SK-N-SH treated with all-trans-retinoic acid at 6 μM for 48 hours (cell line): ENCODE results near the gene GREB1L.

Experiments used
- ATAC-seq: fragments of 200-7000 bp; cut with Tn5 transposase; 3 replicates; pipeline ENCODE4 v1.9.1; 2020; ENCODE audit warnings: mild to moderate bottlenecking, moderate library complexity
- ARNTL ChIP-seq: fragments of 450-650 bp; formaldehyde crosslinking; IDR thresholded peaks from 2 replicates; pipeline ENCODE4 v1.5.0; 2020; ENCODE audit warnings: low read depth, mild to moderate bottlenecking, moderate library complexity, borderline replicate concordance
- BACH2 ChIP-seq: fragments of 250-450 bp; sonication (Bioruptor Pico); IDR thresholded peaks from 2 replicates; pipeline ENCODE4 v1.9.0; 2021; ENCODE audit warnings: mild to moderate bottlenecking, borderline replicate concordance
- CREB5 ChIP-seq: fragments of 250-450 bp; sonication (Bioruptor Pico); IDR thresholded peaks from 2 replicates; pipeline ENCODE4 v1.5.1; 2020; ENCODE audit warnings: low read depth, mild to moderate bottlenecking, moderate library complexity
- CSDC2 ChIP-seq: fragments of 250-450 bp; sonication (Bioruptor Pico); IDR thresholded peaks from 2 replicates; pipeline ENCODE4 v1.5.0; 2020; ENCODE audit warnings: mild to moderate bottlenecking, moderate library complexity
- GLIS3 ChIP-seq: fragments of 250-450 bp; sonication (Bioruptor Pico); IDR thresholded peaks from 2 replicates; pipeline ENCODE4 v1.5.0; 2020; ENCODE audit warnings: mild to moderate bottlenecking, moderate library complexity
- ISL1 ChIP-seq: fragments of 250-450 bp; sonication (Bioruptor Pico); IDR thresholded peaks from 2 replicates; pipeline ENCODE4 v2.1.2; 2022; ENCODE audit warnings: mild to moderate bottlenecking, moderate library complexity
- OSR1 ChIP-seq: fragments of 250-450 bp; sonication (Bioruptor Pico); IDR thresholded peaks from 2 replicates; pipeline ENCODE4 v1.8.0; 2022; ENCODE audit warnings: moderate library complexity, mild to moderate bottlenecking, inconsistent platforms
- PATZ1 ChIP-seq: fragments of 250-450 bp; sonication (Bioruptor Pico); IDR thresholded peaks from 2 replicates; pipeline ENCODE4 v1.8.0; 2020; ENCODE audit warnings: mild to moderate bottlenecking, moderate library complexity, borderline replicate concordance
- PPARA ChIP-seq: fragments of 250-450 bp; sonication (Bioruptor Pico); IDR thresholded peaks from 2 replicates; pipeline ENCODE4 v1.5.0; 2020; ENCODE audit warnings: mild to moderate bottlenecking, borderline replicate concordance
- RARB ChIP-seq: fragments of 250-450 bp; sonication (Bioruptor Pico); IDR thresholded peaks from 2 replicates; pipeline ENCODE4 v1.8.0; 2021; ENCODE audit warnings: mild to moderate bottlenecking, moderate library complexity
- SNAI2 ChIP-seq: fragments of 250-450 bp; sonication (Bioruptor Pico); IDR thresholded peaks from 2 replicates; pipeline ENCODE4 v1.5.0; 2020; ENCODE audit warnings: mild to moderate bottlenecking, moderate library complexity
- TCF4 ChIP-seq: fragments of 250-450 bp; sonication (Bioruptor Pico); IDR thresholded peaks from 2 replicates; pipeline ENCODE4 v1.8.0; 2021; ENCODE audit warnings: mild to moderate bottlenecking, moderate library complexity, borderline replicate concordance
- TOX ChIP-seq: fragments of 250-450 bp; sonication (Bioruptor Pico); IDR thresholded peaks from 2 replicates; pipeline ENCODE4 v1.8.0; 2021; ENCODE audit warnings: mild to moderate bottlenecking, moderate library complexity, borderline replicate concordance
- TSHZ2 ChIP-seq: fragments of 250-450 bp; sonication (Bioruptor Pico); IDR thresholded peaks from 2 replicates; pipeline ENCODE4 v1.5.0; 2020; ENCODE audit warnings: mild to moderate bottlenecking, moderate library complexity
- ZFP3 ChIP-seq: fragments of 250-450 bp; sonication (Bioruptor Pico); IDR thresholded peaks from 2 replicates; pipeline ENCODE4 v1.5.0; 2020; ENCODE audit warnings: mild to moderate bottlenecking, moderate library complexity
- ZFP30 ChIP-seq: fragments of 450-650 bp; formaldehyde crosslinking; IDR thresholded peaks from 2 replicates; pipeline ENCODE4 v1.5.0; 2022; ENCODE audit warnings: mild to moderate bottlenecking, moderate library complexity
- ZNF565 ChIP-seq: fragments of 450-650 bp; formaldehyde crosslinking; conservative IDR thresholded peaks from 2 replicates; pipeline ENCODE4 v1.5.0; 2020; ENCODE audit warnings: low read depth, mild to moderate bottlenecking, moderate library complexity
- ZNF70 ChIP-seq: fragments of 450-650 bp; formaldehyde crosslinking; IDR thresholded peaks from 2 replicates; pipeline ENCODE4 v1.5.0; 2020; ENCODE audit warnings: mild to moderate bottlenecking, moderate library complexity
- TF ChIP-seq, protein P1 (sequence below): fragments of 250-450 bp; sonication (Bioruptor Pico); IDR thresholded peaks from 2 replicates; pipeline ENCODE4 v1.5.1; 2021; ENCODE audit warnings: mild to moderate bottlenecking, moderate library complexity

The GREB1L gene

DNA sequence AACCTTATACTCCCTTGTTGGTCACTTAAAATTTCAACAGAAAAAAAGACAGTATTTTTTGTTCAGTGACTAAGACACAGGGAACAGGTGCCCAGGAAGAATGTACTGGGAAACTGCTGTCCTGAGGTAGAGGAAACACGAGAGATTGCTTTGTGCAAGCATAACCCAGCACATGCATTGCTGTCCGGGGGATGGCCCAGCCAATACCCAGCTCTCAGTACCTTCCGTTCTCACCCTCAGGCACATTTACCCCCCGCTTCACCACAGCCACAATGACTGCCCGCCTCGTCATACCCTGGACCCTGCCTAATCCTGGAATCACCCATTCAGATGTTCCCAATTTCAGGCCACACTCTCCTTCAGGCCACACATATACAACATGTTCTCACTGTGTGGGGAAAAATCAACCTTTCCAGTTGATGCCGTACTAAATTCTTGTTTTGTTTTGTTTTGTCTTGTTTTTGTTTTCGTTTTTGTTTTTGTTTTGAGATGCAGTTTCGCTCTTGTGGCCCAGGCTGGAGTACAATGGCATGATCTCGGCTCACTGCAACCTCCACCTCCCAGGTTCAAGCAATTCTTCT is 217.8 kb downstream of the GREB1L start (continued):
- TF ChIP-seq PATZ1 (CRISPR knock-in tag) (no peak), CREB5 (no peak), GLIS3 (CRISPR knock-in tag) (no peak), TOX (CRISPR knock-in tag) (no peak), ZFP30 (CRISPR knock-in tag) (no peak), ARNTL (no peak), RARB (no peak)
- TF ChIP-seq, protein P1, sequence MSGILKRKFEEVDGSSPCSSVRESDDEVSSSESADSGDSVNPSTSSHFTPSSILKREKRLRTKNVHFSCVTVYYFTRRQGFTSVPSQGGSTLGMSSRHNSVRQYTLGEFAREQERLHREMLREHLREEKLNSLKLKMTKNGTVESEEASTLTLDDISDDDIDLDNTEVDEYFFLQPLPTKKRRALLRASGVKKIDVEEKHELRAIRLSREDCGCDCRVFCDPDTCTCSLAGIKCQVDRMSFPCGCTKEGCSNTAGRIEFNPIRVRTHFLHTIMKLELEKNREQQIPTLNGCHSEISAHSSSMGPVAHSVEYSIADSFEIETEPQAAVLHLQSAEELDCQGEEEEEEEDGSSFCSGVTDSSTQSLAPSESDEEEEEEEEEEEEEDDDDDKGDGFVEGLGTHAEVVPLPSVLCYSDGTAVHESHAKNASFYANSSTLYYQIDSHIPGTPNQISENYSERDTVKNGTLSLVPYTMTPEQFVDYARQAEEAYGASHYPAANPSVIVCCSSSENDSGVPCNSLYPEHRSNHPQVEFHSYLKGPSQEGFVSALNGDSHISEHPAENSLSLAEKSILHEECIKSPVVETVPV, result no peak

DNA sequence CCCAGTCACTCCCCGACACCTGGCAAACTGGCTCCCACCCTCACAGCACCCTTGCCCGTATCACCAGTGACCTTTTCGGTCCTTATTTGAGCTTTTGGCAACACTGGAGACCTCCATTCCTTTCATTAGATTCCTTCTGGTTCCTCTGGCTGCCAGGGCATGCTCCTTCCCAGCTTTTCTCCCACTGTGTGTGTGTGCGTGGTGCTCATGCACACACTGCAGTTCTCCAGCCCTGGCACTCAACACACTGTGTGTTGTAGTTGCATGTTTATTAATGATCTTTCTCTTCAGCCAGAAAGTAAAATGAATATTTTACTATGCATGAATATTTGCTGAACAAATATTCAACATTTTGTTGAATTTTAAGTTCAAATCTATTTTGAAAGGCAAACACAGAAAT is 219.4 kb downstream of the GREB1L start:
- TF ChIP-seq PPARA (CRISPR knock-in tag) (no peak), CSDC2 (CRISPR knock-in tag) (no peak), GLIS3 (CRISPR knock-in tag) (no peak), SNAI2 (no peak), ARNTL (no peak), ZNF565 (CRISPR knock-in tag) (no peak), TCF4 (CRISPR knock-in tag) (no peak)
- ATAC-seq, result no peak

DNA sequence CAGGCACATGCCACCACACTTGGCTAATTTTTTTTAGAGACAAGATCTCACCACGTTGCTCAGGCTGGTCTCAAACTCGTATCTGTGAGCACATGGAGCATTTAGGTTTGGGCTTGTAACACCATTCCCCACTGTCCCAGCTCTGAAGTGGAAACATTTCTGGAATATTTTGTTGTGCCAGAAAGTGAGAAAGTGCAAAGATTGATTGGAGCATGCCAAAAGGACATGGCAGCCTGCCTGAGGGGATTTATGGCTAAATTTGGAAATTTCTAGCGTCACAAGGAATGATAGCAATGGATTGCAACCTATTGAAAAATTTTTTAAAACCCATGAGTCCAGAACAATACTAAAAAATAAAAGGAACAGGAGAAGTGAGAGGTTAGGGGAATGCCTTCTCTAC is 221.7 kb downstream of the GREB1L start:
- no peak for ATAC-seq
- TF ChIP-seq PPARA (CRISPR knock-in tag) (no peak), ISL1 (CRISPR knock-in tag) (no peak), ZNF70 (CRISPR knock-in tag) (no peak), ZNF565 (CRISPR knock-in tag) (no peak), OSR1 (no peak), GLIS3 (CRISPR knock-in tag) (no peak), TOX (CRISPR knock-in tag) (no peak), ARNTL (no peak), SNAI2 (no peak), CSDC2 (CRISPR knock-in tag) (no peak), TCF4 (CRISPR knock-in tag) (no peak), ZFP30 (CRISPR knock-in tag) (no peak), CREB5 (no peak), BACH2 (CRISPR knock-in tag) (no peak), RARB (no peak)

DNA sequence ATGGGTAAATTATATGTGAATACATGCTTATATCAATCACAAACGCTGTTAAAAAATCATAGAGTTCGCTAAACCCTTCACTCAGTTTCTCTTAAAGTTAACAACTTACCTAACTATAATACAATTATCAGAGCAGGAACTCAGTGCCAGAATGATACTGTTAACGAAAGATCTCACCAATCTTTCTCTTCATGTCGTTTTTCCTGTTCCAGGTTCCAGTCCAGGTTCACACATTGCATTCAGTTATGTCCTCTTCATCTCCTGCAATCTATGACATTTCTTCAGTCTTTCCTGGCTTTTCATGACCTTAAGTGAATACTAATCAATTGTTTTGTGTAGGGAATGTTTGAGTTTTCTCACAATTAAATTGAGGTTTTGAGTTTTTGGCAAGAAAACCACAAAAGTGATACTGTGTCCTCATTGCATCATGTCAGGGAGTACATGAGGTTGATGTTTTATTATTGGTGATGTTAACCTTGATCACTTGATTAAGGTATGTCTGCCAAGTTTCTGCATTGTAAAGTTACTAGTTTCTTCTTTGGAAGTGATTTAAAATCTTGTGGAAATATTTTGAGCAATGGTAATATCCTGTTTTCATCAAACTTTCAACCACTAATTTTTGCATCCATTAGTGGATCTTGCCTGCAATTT is 226.6 kb downstream of the GREB1L start:
- ATAC-seq, result no peak
- TF ChIP-seq ZFP3 (CRISPR knock-in tag), result no peak
- no peak for TF ChIP-seq CSDC2 (CRISPR knock-in tag)
- TF ChIP-seq GLIS3 (CRISPR knock-in tag), result no peak
- TF ChIP-seq ISL1 (CRISPR knock-in tag), result no peak
- TF ChIP-seq ZNF70 (CRISPR knock-in tag), result no peak
- no peak for TF ChIP-seq TSHZ2 (CRISPR knock-in tag)
